PFSK-1 (cell line): ENCODE measurements around the gene ATP5MC2.

Source experiments
- FOXP2 ChIP-seq: optimal IDR thresholded peaks from 2 replicates; pipeline ENCODE3; 2011; ENCODE audit warnings: borderline replicate concordance, control low read depth, inconsistent platforms; ENCODE audit not compliant: insufficient read depth; ENCODE audit errors: extremely low read length, extremely low read depth
- POLR2AphosphoS5 ChIP-seq: IDR thresholded peaks from 2 replicates; pipeline ENCODE4 v1.6.1; 2012; ENCODE audit warnings: low read depth, mild to moderate bottlenecking, control low read depth, low read length, moderate library complexity
- SIN3A ChIP-seq: IDR thresholded peaks from 2 replicates; pipeline ENCODE4 v1.6.1; 2012; ENCODE audit warnings: mild to moderate bottlenecking, low read length, moderate library complexity, borderline replicate concordance; ENCODE audit not compliant: insufficient read depth
- TAF1 ChIP-seq: IDR thresholded peaks from 2 replicates; pipeline ENCODE4 v1.6.1; 2012; ENCODE audit warnings: low read length, control low read depth, borderline replicate concordance; ENCODE audit not compliant: insufficient read depth
- TF ChIP-seq, protein P1 (sequence below), 2 experiments: IDR thresholded peaks; 2 replicates each; pipeline versions ENCODE4 v1.6.1 to v1.8.0; 2011 to 2012; ENCODE audit warnings: low read depth in 2 of 2, low read length in 2 of 2, control low read depth in 1 of 2, inconsistent platforms in 1 of 2, mild to moderate bottlenecking in 1 of 2, moderate library complexity in 1 of 2; ENCODE audit not compliant: insufficient read depth in 1 of 2

ATP5MC2 gene

DNA sequence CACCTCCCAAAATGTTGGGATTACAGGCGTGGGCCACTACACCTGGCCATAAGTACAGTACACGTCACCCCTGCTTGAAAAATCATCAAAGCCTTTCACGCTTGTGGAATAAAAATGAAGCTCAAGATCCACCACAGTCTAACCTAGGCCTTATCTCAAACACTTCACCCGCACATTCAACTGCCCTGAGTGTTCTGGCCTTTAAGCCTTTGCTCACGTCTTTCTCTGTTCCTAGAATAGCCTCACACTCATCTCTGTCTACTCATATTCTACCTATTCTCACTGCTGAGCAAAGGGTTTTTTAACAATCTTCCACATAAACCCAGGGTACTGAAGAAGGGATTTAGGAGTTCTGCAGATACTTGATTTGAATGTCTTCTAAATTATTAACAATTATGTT is 41.4 kb upstream of the ATP5MC2 start:
- TF ChIP-seq POLR2AphosphoS5 (no peak), FOXP2 (no peak)
- TF ChIP-seq, protein P1, sequence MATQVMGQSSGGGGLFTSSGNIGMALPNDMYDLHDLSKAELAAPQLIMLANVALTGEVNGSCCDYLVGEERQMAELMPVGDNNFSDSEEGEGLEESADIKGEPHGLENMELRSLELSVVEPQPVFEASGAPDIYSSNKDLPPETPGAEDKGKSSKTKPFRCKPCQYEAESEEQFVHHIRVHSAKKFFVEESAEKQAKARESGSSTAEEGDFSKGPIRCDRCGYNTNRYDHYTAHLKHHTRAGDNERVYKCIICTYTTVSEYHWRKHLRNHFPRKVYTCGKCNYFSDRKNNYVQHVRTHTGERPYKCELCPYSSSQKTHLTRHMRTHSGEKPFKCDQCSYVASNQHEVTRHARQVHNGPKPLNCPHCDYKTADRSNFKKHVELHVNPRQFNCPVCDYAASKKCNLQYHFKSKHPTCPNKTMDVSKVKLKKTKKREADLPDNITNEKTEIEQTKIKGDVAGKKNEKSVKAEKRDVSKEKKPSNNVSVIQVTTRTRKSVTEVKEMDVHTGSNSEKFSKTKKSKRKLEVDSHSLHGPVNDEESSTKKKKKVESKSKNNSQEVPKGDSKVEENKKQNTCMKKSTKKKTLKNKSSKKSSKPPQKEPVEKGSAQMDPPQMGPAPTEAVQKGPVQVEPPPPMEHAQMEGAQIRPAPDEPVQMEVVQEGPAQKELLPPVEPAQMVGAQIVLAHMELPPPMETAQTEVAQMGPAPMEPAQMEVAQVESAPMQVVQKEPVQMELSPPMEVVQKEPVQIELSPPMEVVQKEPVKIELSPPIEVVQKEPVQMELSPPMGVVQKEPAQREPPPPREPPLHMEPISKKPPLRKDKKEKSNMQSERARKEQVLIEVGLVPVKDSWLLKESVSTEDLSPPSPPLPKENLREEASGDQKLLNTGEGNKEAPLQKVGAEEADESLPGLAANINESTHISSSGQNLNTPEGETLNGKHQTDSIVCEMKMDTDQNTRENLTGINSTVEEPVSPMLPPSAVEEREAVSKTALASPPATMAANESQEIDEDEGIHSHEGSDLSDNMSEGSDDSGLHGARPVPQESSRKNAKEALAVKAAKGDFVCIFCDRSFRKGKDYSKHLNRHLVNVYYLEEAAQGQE (IDR thresholded peaks at IDR 0.05; ENCODE audit: insufficient read depth in 1 of 2, low read depth in 2 of 2, low read length in 2 of 2), result no peak

DNA sequence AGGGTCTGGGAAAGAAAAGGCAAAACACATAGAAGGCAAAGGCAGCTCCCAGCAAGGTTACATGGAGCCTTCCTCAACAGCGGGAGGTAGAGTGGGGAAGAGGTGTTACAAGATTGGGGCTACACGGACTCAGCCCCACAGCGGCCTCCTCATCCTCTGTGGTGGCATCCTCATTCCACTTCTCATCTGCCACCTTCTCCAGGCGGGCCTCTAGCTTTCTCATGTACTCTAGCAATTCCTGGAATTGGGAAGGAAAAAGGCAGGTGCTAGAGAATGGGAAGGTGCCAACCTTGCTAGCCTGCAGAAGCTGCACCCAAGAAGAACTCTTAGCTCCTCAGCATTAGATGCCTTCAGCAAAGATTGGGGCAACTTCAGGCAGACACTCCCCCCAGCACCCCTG is 38.1 kb upstream of the ATP5MC2 start:
- TF ChIP-seq TAF1 (no peak), POLR2AphosphoS5 (no peak), SIN3A (no peak), FOXP2 (no peak)
- TF ChIP-seq, protein P1 (IDR thresholded peaks at IDR 0.05; ENCODE audit: insufficient read depth in 1 of 2, low read depth in 2 of 2, low read length in 2 of 2), result no peak

DNA sequence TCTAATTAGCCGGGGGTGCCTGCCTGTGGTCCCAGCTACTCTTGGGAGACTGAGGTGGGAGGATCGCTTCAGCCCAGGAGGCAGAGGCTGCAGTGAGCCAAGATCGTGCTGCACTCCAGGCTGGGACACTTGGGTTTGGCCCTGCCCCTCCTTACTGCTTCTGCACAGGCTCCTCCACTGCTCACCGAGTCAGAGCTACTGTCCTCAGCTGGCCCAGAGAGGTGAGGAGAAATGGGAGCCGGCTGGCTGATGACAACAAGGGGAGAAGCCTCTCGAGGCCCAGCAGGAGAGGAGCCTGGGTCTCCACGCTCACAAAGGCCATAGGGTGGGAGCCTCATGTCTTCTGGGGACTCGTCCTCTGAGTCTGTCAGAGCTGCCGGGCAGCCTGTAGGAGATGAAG is 37.6 kb upstream of the ATP5MC2 start:
- TF ChIP-seq TAF1, result no peak
- TF ChIP-seq FOXP2, result no peak
- TF ChIP-seq, protein P1 (IDR thresholded peaks at IDR 0.05; ENCODE audit: insufficient read depth in 1 of 2, low read depth in 2 of 2, low read length in 2 of 2), result no peak
- no peak for TF ChIP-seq SIN3A
- TF ChIP-seq POLR2AphosphoS5, result no peak

DNA sequence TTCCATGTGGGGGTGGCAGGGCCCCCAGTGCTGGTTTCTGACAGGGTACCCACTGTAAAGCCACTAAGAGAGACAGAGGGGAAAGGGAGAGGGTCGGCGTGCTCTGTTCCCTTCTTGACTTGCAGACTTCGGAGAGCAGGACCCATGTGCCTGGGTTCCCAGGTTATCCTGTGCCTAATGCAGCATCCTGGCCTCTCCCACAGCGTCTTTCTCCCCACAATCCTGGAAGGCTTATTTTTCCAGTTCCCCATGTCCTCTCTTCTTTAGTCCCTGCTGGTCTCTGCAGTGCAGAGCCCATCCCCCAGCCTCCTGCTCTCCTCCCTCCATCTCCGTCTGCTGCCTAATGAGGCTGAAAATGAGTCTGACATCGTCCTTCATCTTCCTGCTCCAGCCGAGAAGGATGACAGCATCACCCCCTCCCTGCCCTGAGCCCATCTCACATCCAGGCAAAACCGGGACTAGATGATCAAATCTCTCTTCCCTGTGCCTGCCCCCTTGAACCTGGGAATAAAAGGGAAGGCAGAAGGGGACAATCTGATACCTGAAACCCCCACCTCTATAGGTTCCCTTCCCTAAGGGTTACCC is 36.3 kb upstream of the ATP5MC2 start:
- TF ChIP-seq FOXP2 (no peak), POLR2AphosphoS5 (no peak), SIN3A (no peak), TAF1 (no peak)
- TF ChIP-seq, protein P1 (IDR thresholded peaks at IDR 0.05; ENCODE audit: insufficient read depth in 1 of 2, low read depth in 2 of 2, low read length in 2 of 2), result no peak

DNA sequence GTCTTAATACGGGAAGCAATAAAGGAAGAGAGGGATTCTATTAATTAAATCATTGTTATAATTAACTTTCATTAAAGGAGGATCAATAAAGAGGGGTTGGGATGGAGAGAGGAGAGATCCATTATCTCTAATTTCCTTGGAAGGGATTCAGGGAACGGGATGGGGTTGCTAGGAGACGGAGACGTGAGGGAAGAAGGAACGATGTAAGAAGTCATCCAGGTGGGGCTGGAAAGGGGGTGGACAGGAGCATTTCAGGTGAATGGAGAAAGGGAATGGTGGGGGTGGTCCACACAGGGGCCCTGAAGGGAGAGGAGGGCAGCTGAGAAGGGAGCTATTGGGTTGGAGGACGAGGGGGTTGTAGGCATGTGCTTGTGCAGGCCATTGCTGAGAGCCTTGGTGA is 34.2 kb upstream of the ATP5MC2 start:
- TF ChIP-seq TAF1, result no peak
- TF ChIP-seq, protein P1 (IDR thresholded peaks at IDR 0.05; ENCODE audit: insufficient read depth in 1 of 2, low read depth in 2 of 2, low read length in 2 of 2), result no peak
- TF ChIP-seq POLR2AphosphoS5, result no peak
- no peak for TF ChIP-seq FOXP2
- TF ChIP-seq SIN3A, result no peak
